Cerebellar nuclear complex (tissue), 1 donor: ENCODE data around the gene ZNF594.
"Not testable (repeated sequence)": the region's sequence is repeated elsewhere in the genome, so short reads cannot be mapped to it uniquely, and the experiment has no call there.

Experiments
- DNase-seq, 2 experiments: peaks; one replicate each; lab custom pipeline; 2025; lab: John Stamatoyannopoulos, UW

ZNF594 gene

GRCh38 chr17:5201011-5201410, 9.3 kb upstream of the ZNF594 start:
- DNase-seq = no peak

- no peak for DNase-seq
Observed at GRCh38 chr17:5200360-5200759, 8.7 kb upstream of the ZNF594 start.

GRCh38 chr17:5198472-5198871, 6.8 kb upstream of the ZNF594 start:
- DNase-seq = no peak

- no peak for DNase-seq
Observed at GRCh38 chr17:5194346-5194745, 2.7 kb upstream of the ZNF594 start.

- DNase-seq = no peak
Observed at GRCh38 chr17:5184288-5184687, 7.4 kb downstream of the ZNF594 start.

GRCh38 chr17:5183410-5183793, 8.3 kb downstream of the ZNF594 start:
- no peak for DNase-seq

- no peak for DNase-seq
Observed at GRCh38 chr17:5182597-5183409, 8.9 kb downstream of the ZNF594 start.

GRCh38 chr17:5181509-5182305, 10.0 kb downstream of the ZNF594 start:
- DNase-seq = no peak

- DNase-seq = no peak
Observed at GRCh38 chr17:5179003-5179402, 12.7 kb downstream of the ZNF594 start.

GRCh38 chr17:5175027-5175426, 16.6 kb downstream of the ZNF594 start:
- not testable (repeated sequence) for DNase-seq

- DNase-seq = not testable (repeated sequence)
Observed at GRCh38 chr17:5165791-5166564, 25.7 kb downstream of the ZNF594 start.

- no peak for DNase-seq
Observed at GRCh38 chr17:5164436-5164835, 27.2 kb downstream of the ZNF594 start.

- not testable (repeated sequence) for DNase-seq
Observed at GRCh38 chr17:5161793-5162192, 29.9 kb downstream of the ZNF594 start.

- not testable (repeated sequence) for DNase-seq
Observed at GRCh38 chr17:5160702-5161101, 31.0 kb downstream of the ZNF594 start.

- not testable (repeated sequence) for DNase-seq
Observed at GRCh38 chr17:5146122-5146521, 45.5 kb downstream of the ZNF594 start.

GRCh38 chr17:5142877-5143276, 48.8 kb downstream of the ZNF594 start:
- not testable (repeated sequence) for DNase-seq

GRCh38 chr17:5139458-5139732, 52.3 kb downstream of the ZNF594 start:
- DNase-seq = no peak

- DNase-seq = no peak
Observed at GRCh38 chr17:5138616-5139457, 52.8 kb downstream of the ZNF594 start.

- DNase-seq = not testable (repeated sequence)
Observed at GRCh38 chr17:5138198-5138544, 53.5 kb downstream of the ZNF594 start.

GRCh38 chr17:5137511-5138197, 54.0 kb downstream of the ZNF594 start:
- not testable (repeated sequence) for DNase-seq
